ENCODE measurements around the gene ATG4C.

ATG4C gene

GRCh38 chr1:62841587-62842169 lies 57.7 kb downstream of the ATG4C start:
- peak; percentile 97 for FAIRE-seq

- FAIRE-seq = no peak
Measured at GRCh38 chr1:62844030-62844429, 60.1 kb downstream of the ATG4C start.

DNA sequence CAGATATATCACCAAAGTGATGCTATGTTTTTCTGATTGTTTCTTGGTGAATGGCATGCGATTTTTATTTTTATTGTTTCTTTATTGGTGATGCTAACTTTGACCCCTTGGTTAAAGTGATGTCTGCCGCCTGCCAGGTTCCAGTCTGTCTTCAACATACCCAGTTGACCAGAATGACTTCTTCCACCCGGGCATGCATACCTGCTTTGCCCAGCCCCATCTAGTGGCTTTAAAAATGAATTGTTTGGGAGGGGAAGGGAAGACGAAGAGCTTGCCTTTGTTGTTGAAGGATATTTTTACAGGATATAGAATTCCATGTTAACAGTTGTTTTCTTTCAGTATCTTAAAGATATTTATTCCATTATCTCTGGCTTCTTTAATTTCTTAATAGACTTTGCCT lies 65.1 kb downstream of the ATG4C start:
- no peak for FAIRE-seq

DNA sequence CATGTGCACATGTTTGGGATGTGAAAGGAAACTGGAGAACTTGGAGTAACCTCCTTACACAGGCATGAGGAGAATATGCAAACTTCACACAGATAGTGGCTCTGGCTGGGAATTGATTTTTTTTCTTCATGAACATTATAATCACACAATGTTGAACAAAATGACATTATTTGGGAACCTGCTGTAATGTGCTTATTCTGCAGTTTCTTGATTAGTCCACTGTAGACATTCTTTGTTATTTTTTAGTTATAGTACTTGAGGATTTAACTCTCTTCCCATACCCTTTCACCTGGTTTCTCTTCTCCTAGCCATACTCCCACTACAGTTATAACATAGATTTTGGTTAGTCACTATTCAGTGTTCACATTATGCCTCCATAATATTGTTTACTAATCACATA lies 68.3 kb downstream of the ATG4C start:
- FAIRE-seq = no peak

GRCh38 chr1:62856960-62857359 lies 73.0 kb downstream of the ATG4C start:
- no peak for FAIRE-seq

DNA sequence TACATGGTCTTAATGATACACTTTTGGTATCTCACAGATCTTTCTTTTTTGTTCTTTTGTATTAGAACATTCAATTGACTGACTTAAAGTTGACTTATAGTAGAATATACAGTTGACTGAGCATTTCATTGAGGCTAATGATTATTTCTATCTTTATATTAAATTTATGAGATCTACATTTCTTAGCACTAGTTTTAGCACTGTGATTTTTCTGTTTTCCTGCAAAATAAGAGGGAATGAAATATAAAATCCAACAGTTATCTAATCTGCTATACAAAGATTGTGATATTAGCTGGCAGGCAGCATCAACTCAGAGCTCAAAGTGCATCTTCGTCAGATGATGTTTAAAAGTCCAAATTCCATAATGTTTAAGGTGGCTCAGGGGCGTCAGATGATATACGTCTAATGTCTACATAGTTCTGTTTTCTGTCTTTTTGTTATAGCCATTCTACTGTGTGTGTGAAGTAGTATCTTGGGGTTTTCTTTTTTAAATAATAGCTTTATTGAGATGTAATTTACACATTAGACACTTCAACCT lies 85.4 kb downstream of the ATG4C start:
- FAIRE-seq = no peak

- FAIRE-seq = no peak
Measured at GRCh38 chr1:62870148-62870547, 86.2 kb downstream of the ATG4C start.

- FAIRE-seq = no peak
Measured at GRCh38 chr1:62875676-62876075, 91.7 kb downstream of the ATG4C start.

- FAIRE-seq = no peak
Measured at GRCh38 chr1:62876535-62876934, 92.6 kb downstream of the ATG4C start.

GRCh38 chr1:62877579-62877978 lies 93.6 kb downstream of the ATG4C start:
- FAIRE-seq = no peak

DNA sequence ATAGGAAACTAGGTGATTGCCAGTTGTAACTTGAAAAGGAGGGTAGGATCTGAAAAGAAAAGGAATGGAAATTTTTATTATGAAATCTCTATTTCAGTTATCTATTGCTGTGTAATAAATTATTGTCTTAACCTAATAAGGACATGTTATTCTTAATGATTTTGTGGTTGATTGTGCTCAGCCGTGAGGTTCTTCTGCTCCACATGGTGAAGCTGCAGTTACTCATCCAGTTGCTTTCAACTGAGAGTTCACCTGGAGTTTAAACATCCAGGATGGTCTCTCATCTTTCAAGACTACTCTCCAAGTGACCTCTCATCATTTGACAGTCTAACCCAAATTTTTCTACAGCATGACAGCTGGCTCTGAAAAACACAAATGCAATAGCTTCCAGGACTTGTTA lies 96.0 kb downstream of the ATG4C start:
- no peak for FAIRE-seq

- no peak for FAIRE-seq
Measured at GRCh38 chr1:62882201-62883104, 98.5 kb downstream of the ATG4C start.

DNA sequence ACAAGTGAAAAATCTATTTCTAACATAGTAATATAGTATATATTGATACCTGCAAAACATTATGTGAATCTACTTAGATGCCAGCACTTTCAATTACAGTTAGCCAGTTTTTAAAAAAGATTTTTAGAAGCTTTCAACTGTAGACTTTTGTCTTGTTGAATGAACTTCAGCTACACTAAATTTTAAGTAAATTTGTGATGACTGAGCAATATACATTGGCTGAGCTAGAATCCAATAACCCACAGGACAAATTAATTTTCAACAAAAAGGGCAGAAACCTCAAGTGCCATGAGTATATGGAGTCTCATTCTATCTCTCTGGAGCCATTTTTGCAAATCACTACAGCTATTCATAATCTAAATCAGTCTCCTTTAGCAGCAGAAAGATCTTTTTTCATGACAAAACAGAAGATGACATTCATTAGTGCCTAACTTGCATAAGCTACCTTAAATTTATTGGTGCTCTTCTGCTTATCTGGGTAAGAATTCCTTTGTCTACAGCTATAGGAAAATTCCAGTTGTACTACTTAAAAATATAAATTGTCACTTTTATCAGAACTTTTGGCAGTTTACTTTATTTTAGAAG lies 100.3 kb downstream of the ATG4C start:
- no peak for FAIRE-seq

DNA sequence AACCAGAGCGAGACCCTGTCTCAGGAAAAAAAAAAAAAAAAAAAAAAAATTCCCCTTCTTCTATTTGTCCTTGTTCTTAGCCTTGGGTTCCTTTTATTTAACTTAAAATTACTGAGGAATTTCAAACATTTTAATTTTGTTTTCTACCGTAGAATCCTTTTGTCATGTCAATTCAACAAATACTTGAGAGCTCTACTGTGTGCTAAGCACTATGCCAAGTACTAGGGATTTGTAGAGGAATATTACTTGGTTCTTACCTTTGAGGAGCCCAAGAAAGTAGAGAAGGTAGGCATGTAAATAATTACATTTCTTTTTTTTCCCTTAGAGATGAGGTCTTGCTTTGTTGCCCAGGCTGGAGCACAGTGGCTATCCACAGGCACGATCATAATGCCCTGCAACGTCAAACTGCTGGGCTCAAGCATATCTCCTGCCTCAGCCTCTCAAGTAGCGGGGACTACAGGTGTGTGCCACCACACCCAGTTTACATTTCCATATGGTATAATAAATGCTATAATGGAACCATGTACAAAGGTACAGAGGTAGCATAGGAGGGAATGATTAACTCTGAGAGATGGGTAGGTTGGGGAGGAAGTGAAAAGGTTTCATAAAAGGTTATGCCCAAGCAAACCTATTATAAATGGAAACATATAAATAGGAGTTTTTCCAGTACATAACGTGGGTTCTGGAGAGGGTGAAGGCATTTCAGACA lies 104.0 kb downstream of the ATG4C start:
- no peak for FAIRE-seq

DNA sequence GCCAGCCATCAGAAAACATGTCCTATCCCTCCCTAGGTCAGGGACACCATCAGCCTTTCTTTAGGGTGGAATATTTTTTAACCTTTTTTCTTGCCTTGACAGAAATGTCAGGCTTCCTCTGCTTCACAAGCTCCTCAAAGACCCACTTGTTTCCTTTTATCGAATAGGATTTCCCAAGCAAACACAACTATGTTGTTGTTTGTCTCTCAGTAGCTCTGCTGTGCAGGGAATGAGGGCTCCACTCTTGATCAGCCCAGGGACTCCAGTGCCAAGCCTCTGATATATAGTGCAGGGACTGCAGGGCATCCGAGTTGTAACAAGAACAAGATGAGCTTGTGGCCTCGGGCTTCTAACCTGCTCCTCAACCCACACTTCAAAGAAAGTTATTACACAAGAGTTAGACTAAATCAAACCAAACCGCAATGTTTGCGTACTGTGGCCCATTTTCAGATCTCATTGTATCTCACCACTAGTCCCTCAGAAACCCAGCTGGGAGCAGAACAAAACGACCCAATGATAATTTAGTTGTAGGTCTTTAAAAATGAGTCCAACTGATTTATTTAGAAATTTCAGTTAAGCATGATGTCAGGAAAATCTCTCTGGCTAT lies 108.1 kb downstream of the ATG4C start:
- no peak for FAIRE-seq

- FAIRE-seq = no peak
Measured at GRCh38 chr1:62897788-62898187, 113.9 kb downstream of the ATG4C start.

GRCh38 chr1:62900566-62900965 lies 116.6 kb downstream of the ATG4C start:
- no peak for FAIRE-seq

- no peak for FAIRE-seq
Measured at GRCh38 chr1:62901650-62902049, 117.7 kb downstream of the ATG4C start.

GRCh38 chr1:62903522-62903921 lies 119.6 kb downstream of the ATG4C start:
- FAIRE-seq = no peak

- no peak for FAIRE-seq
Measured at GRCh38 chr1:62903982-62904855, 120.3 kb downstream of the ATG4C start.

DNA sequence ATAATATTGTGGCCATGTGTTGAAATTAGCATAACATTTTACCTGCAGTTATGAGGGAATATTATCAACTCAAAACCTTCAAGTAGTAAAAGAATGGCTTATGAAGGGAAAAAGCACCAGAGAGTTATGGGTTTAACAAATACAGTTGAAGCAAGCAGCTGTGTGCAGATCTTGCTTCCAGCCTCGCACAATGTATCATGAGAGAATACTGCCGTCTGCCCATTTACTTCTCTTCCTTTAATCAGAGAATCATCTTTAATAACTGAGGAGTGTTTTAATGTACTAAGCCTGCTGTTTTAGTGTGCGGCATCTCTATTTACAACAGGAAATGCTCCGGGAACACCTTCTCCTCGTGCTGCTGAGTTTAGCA lies 120.9 kb downstream of the ATG4C start:
- no peak for FAIRE-seq

DNA sequence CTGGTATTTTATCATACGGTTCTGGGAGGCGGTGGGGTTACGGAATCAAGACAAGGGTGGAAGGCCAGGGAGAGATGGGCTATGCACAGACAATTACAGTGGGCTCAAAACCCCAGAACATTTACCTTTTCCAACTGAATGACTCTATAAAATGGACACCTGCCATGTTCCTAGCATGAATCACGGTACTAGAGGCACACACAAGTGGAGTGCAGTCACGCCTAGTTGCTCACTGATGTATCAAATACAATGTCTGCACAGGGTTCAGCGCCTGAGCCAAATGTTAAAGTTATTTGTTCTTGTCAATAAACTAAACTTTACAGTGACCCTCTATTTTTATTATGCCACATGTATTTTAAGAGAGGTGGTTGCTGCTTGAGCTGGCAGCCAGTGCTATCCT lies 121.4 kb downstream of the ATG4C start:
- FAIRE-seq = no peak

All from TTC549 (cell line).